GM18519 (cell line): ENCODE results near the gene TAS2R46.
A peak's percentile ranks its signal among the peaks of the same experiment; 100 is the strongest.
"Not testable (repeated sequence)": the region's sequence is repeated elsewhere in the genome, so short reads cannot be mapped to it uniquely, and the experiment has no call there.

ENCODE experiments used
- ATAC-seq: cut with Tn5 transposase; IDR thresholded peaks from one replicate; pipeline ENCODE4 v1.9.1; 2021; ENCODE audit warnings: mild to moderate bottlenecking, moderate library complexity; ENCODE audit not compliant: unreplicated experiment, low FRiP score

TAS2R46 gene

GRCh38 chr12:11062194-11062593, at the start of gene TAS2R46:
Gene TAS2R46 (minus strand): TSS chr12:11062294. CDS start chr12:11062294, 0 bp downstream.
- not testable (repeated sequence) for ATAC-seq

- ATAC-seq, result not testable (repeated sequence)
Observed at GRCh38 chr12:11111213-11111612, 49.1 kb upstream of the TAS2R46 start.

GRCh38 chr12:11108862-11109261, 46.8 kb upstream of the TAS2R46 start:
- ATAC-seq, result no peak

GRCh38 chr12:11107719-11108118, 45.6 kb upstream of the TAS2R46 start:
- no peak for ATAC-seq

GRCh38 chr12:11106288-11106687, 44.2 kb upstream of the TAS2R46 start:
- no peak for ATAC-seq

- no peak for ATAC-seq
Observed at GRCh38 chr12:11105546-11105945, 43.5 kb upstream of the TAS2R46 start.

GRCh38 chr12:11094910-11095309, 32.8 kb upstream of the TAS2R46 start:
- ATAC-seq, result not testable (repeated sequence)

GRCh38 chr12:11092128-11092527, 30.0 kb upstream of the TAS2R46 start, which contains the start of gene TAS2R43:
Gene TAS2R43 (minus strand): TSS chr12:11092313. CDS start chr12:11092229, 84 bp downstream.
- no peak for ATAC-seq

GRCh38 chr12:11089246-11089645, 27.2 kb upstream of the TAS2R46 start:
- ATAC-seq, result no peak

- ATAC-seq, result peak; percentile 51
Observed at GRCh38 chr12:11085419-11085818, 23.3 kb upstream of the TAS2R46 start.

GRCh38 chr12:11081987-11082386, 19.9 kb upstream of the TAS2R46 start:
- no peak for ATAC-seq

- no peak for ATAC-seq
Observed at GRCh38 chr12:11078246-11078645, 16.2 kb upstream of the TAS2R46 start.

- ATAC-seq, result no peak
Observed at GRCh38 chr12:11075642-11076041, 13.5 kb upstream of the TAS2R46 start.

- ATAC-seq, result no peak
Observed at GRCh38 chr12:11071414-11071813, 9.3 kb upstream of the TAS2R46 start.

GRCh38 chr12:11070999-11071398, 8.9 kb upstream of the TAS2R46 start:
- no peak for ATAC-seq

- ATAC-seq, result no peak
Observed at GRCh38 chr12:11069854-11070365, 7.8 kb upstream of the TAS2R46 start.

GRCh38 chr12:11067514-11067913, 5.4 kb upstream of the TAS2R46 start:
- ATAC-seq, result no peak

- ATAC-seq, result no peak
Observed at GRCh38 chr12:11059784-11060183, 2.3 kb downstream of the TAS2R46 start.

GRCh38 chr12:11059041-11059440, 3.1 kb downstream of the TAS2R46 start:
- ATAC-seq, result no peak

- ATAC-seq, result no peak
Observed at GRCh38 chr12:11055306-11055705, 6.8 kb downstream of the TAS2R46 start.

GRCh38 chr12:11049806-11050531, 12.1 kb downstream of the TAS2R46 start:
- ATAC-seq, result not testable (repeated sequence)

GRCh38 chr12:11041366-11041765, 20.7 kb downstream of the TAS2R46 start:
- not testable (repeated sequence) for ATAC-seq
